Measurements from ENCODE around the gene NINJ2. TPM values are rescaled to one million over a fixed set of nuclear protein-coding genes. Genes with fewer than 3 reads are reported as not detected.

The NINJ2 gene
- total RNA-seq, 1 experiment from 2014 or later = 1.8 TPM

DNA sequence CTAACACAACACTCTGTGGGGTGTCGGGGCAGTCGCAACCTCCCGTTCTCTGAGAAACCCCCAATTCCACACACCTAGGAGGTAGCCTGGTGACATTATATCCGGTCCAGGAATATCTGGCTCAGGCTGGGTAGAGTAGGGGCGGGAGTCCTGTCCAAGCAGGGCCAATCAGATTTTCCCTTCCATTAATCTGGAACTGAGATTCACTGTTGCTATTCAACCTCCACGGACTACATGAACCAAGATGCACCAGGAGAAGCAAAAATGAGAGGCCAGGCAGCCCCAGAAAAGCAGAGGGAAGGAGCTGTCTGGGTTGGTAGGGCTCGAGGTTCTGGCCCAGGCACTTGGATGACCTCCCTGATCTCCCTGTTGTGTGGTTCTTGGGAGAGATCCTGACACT, 51.0 kb downstream of the NINJ2 start:
- Histone ChIP-seq H3K4me3 (ENCODE audit: low read length) (no peak overlapping the region), H3K4me1 (ENCODE audit: low read length) (peaks cover 16% of the 10 kb centered on the region), H3K27me3 (ENCODE audit: low read length) (no peaks in the 10 kb centered on the region), H3K4me2 (ENCODE audit: low read depth, low read length, poor library complexity, severe bottlenecking) (no peak overlapping the region), H2AFZ (ENCODE audit: low read length) (no peak overlapping the region), H3K27ac (ENCODE audit: low read length) (no peak overlapping the region), H3K79me2 (ENCODE audit: low read length) (no peaks in the 10 kb centered on the region), H3K36me3 (ENCODE audit: insufficient read depth, low read length) (no peaks in the 10 kb centered on the region), H3K9me3 (ENCODE audit: low read length) (no peaks in the 10 kb centered on the region), H3K9ac (ENCODE audit: low read length) (no peak overlapping the region), H3K9me2 (replicated peaks; ENCODE audit: insufficient read depth, low read length) (no peaks in the 10 kb centered on the region), H4K20me1 (ENCODE audit: insufficient read depth, low read depth, low read length) (no peaks in the 10 kb centered on the region)
- no peak for DNase-seq

- H3K9me2 ChIP-seq (replicated peaks; ENCODE audit: insufficient read depth, low read length) = no peaks in the 10 kb centered on the region
- H4K20me1 ChIP-seq (ENCODE audit: insufficient read depth, low read depth, low read length) = no peaks in the 10 kb centered on the region
- no peaks in the 10 kb centered on the region for H3K27me3 ChIP-seq (ENCODE audit: low read length)
- H3K9me3 ChIP-seq (ENCODE audit: low read length) = no peaks in the 10 kb centered on the region
- peaks cover 16% of the 10 kb centered on the region for H3K4me1 ChIP-seq (ENCODE audit: low read length)
- H2AFZ ChIP-seq (ENCODE audit: low read length) = no peak overlapping the region
- no peak overlapping the region for H3K27ac ChIP-seq (ENCODE audit: low read length)
- no peak for DNase-seq
- no peaks in the 10 kb centered on the region for H3K79me2 ChIP-seq (ENCODE audit: low read length)
- no peak overlapping the region for H3K4me3 ChIP-seq (ENCODE audit: low read length)
- H3K9ac ChIP-seq (ENCODE audit: low read length) = no peak overlapping the region
- no peak overlapping the region for H3K4me2 ChIP-seq (ENCODE audit: low read depth, low read length, poor library complexity, severe bottlenecking)
- H3K36me3 ChIP-seq (ENCODE audit: insufficient read depth, low read length) = no peaks in the 10 kb centered on the region
Measured at GRCh38 chr12:611721-612120, 51.5 kb downstream of the NINJ2 start.

DNA sequence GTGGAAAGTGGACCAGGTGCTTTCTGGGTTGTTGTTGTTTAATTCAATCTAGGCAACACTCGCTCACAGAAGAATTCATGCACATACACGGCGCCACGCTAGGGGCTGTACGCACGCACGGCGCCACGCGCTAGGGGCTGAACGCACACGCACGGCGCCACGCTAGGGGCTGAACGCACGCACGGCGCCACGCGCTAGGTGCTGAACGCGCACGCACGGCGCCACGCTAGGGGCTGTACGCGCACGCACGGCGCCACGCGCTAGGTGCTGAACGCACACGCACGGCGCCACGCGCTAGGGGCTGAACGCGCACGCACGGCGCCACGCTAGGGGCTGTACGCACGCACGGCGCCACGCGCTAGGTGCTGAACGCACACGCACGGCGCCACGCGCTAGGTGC, 54.3 kb downstream of the NINJ2 start:
- no peaks in the 10 kb centered on the region for H3K36me3 ChIP-seq (ENCODE audit: insufficient read depth, low read length)
- H3K9ac ChIP-seq (ENCODE audit: low read length) = no peak overlapping the region
- no peaks in the 10 kb centered on the region for H3K9me3 ChIP-seq (ENCODE audit: low read length)
- H4K20me1 ChIP-seq (ENCODE audit: insufficient read depth, low read depth, low read length) = no peaks in the 10 kb centered on the region
- no peak overlapping the region for H2AFZ ChIP-seq (ENCODE audit: low read length)
- H3K79me2 ChIP-seq (ENCODE audit: low read length) = no peaks in the 10 kb centered on the region
- no peak overlapping the region for H3K4me3 ChIP-seq (ENCODE audit: low read length)
- no peak overlapping the region for H3K4me2 ChIP-seq (ENCODE audit: low read depth, low read length, poor library complexity, severe bottlenecking)
- H3K27ac ChIP-seq (ENCODE audit: low read length) = no peak overlapping the region
- peaks cover 6% of the 10 kb centered on the region for H3K4me1 ChIP-seq (ENCODE audit: low read length)
- H3K9me2 ChIP-seq (replicated peaks; ENCODE audit: insufficient read depth, low read length) = no peaks in the 10 kb centered on the region
- DNase-seq = no peak
- H3K27me3 ChIP-seq (ENCODE audit: low read length) = no peaks in the 10 kb centered on the region

DNA sequence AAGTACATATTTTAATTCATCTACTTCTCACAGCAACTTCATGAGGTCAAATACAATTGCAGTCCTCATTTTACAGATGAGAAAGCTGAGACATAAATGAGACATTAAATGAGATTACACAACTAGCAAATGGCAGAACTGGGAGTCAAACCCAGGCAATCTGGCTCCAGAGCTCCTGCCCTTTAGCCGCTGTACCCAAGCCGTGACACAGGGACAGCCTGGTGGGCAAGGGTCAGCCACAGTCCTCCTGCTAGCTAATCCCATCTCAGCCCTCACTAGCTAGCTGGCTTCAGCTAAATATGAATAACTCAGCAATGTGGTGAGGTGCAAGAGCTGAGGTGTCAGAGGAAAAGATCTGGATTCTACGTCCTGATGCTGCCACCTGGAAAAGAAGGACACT, 54.8 kb downstream of the NINJ2 start:
- Histone ChIP-seq H3K9me2 (replicated peaks; ENCODE audit: insufficient read depth, low read length) (no peaks in the 10 kb centered on the region), H3K4me2 (ENCODE audit: low read depth, low read length, poor library complexity, severe bottlenecking) (no peak overlapping the region), H3K9ac (ENCODE audit: low read length) (no peak overlapping the region), H3K79me2 (ENCODE audit: low read length) (no peaks in the 10 kb centered on the region), H3K27ac (ENCODE audit: low read length) (no peak overlapping the region), H4K20me1 (ENCODE audit: insufficient read depth, low read depth, low read length) (no peaks in the 10 kb centered on the region), H2AFZ (ENCODE audit: low read length) (no peak overlapping the region), H3K4me1 (ENCODE audit: low read length) (peaks cover 6% of the 10 kb centered on the region), H3K36me3 (ENCODE audit: insufficient read depth, low read length) (no peaks in the 10 kb centered on the region), H3K4me3 (ENCODE audit: low read length) (no peak overlapping the region), H3K9me3 (ENCODE audit: low read length) (no peaks in the 10 kb centered on the region), H3K27me3 (ENCODE audit: low read length) (no peaks in the 10 kb centered on the region)
- no peak for DNase-seq

DNA sequence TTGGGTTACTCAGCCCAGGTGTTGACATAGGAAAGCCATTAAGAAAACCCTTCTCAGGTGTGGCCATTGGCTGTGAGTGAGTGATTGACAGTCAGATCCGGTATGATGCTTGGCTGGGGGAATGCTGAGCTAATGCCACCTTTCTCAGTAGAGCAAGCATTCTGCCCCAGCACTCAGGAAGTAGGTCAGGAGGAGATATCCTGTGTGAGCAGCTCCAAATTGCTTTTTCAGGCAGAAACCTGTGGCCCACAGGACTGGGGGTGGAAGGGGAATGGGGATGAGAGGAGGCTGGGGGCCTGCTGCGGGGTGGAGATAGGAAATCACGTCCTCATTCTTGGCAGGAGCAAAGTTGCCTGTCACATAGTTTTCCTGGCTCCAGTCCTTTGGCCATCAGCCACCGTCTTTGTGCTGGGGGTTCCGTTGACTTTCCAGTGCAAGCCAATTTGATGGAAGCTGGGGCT, 55.7 kb downstream of the NINJ2 start:
- no peaks in the 10 kb centered on the region for H3K27me3 ChIP-seq (ENCODE audit: low read length)
- H3K4me2 ChIP-seq (ENCODE audit: low read depth, low read length, poor library complexity, severe bottlenecking) = no peak overlapping the region
- no peaks in the 10 kb centered on the region for H3K9me2 ChIP-seq (replicated peaks; ENCODE audit: insufficient read depth, low read length)
- no peaks in the 10 kb centered on the region for H3K36me3 ChIP-seq (ENCODE audit: insufficient read depth, low read length)
- H2AFZ ChIP-seq (ENCODE audit: low read length) = no peak overlapping the region
- H3K4me1 ChIP-seq (ENCODE audit: low read length) = peaks cover 6% of the 10 kb centered on the region
- DNase-seq = no peak
- H3K4me3 ChIP-seq (ENCODE audit: low read length) = no peak overlapping the region
- no peaks in the 10 kb centered on the region for H3K9me3 ChIP-seq (ENCODE audit: low read length)
- no peaks in the 10 kb centered on the region for H4K20me1 ChIP-seq (ENCODE audit: insufficient read depth, low read depth, low read length)
- no peak overlapping the region for H3K27ac ChIP-seq (ENCODE audit: low read length)
- H3K79me2 ChIP-seq (ENCODE audit: low read length) = no peaks in the 10 kb centered on the region
- H3K9ac ChIP-seq (ENCODE audit: low read length) = no peak overlapping the region

GRCh38 chr12:604956-605355, 58.3 kb downstream of the NINJ2 start:
- Histone ChIP-seq H3K9me2 (replicated peaks; ENCODE audit: insufficient read depth, low read length) (no peaks in the 10 kb centered on the region), H2AFZ (ENCODE audit: low read length) (no peak overlapping the region), H3K4me2 (ENCODE audit: low read depth, low read length, poor library complexity, severe bottlenecking) (no peak overlapping the region), H3K79me2 (ENCODE audit: low read length) (no peaks in the 10 kb centered on the region), H3K9ac (ENCODE audit: low read length) (no peak overlapping the region), H3K4me1 (ENCODE audit: low read length) (peaks cover under 1% of the 10 kb centered on the region), H3K27ac (ENCODE audit: low read length) (no peak overlapping the region), H3K27me3 (ENCODE audit: low read length) (no peaks in the 10 kb centered on the region), H3K36me3 (ENCODE audit: insufficient read depth, low read length) (no peaks in the 10 kb centered on the region), H3K4me3 (ENCODE audit: low read length) (no peak overlapping the region), H3K9me3 (ENCODE audit: low read length) (no peaks in the 10 kb centered on the region), H4K20me1 (ENCODE audit: insufficient read depth, low read depth, low read length) (no peaks in the 10 kb centered on the region)
- no peak for DNase-seq

- Histone ChIP-seq H4K20me1 (ENCODE audit: insufficient read depth, low read depth, low read length) (no peaks in the 10 kb centered on the region), H3K9me3 (ENCODE audit: low read length) (no peaks in the 10 kb centered on the region), H3K27ac (ENCODE audit: low read length) (no peak overlapping the region), H3K79me2 (ENCODE audit: low read length) (no peaks in the 10 kb centered on the region), H3K9me2 (replicated peaks; ENCODE audit: insufficient read depth, low read length) (no peaks in the 10 kb centered on the region), H3K36me3 (ENCODE audit: insufficient read depth, low read length) (no peaks in the 10 kb centered on the region), H3K4me1 (ENCODE audit: low read length) (no peaks in the 10 kb centered on the region), H3K27me3 (ENCODE audit: low read length) (no peaks in the 10 kb centered on the region), H3K4me3 (ENCODE audit: low read length) (no peak overlapping the region), H3K9ac (ENCODE audit: low read length) (no peak overlapping the region), H2AFZ (ENCODE audit: low read length) (no peak overlapping the region), H3K4me2 (ENCODE audit: low read depth, low read length, poor library complexity, severe bottlenecking) (no peak overlapping the region)
- DNase-seq = no peak
Measured at GRCh38 chr12:602700-603068, 60.6 kb downstream of the NINJ2 start.

DNA sequence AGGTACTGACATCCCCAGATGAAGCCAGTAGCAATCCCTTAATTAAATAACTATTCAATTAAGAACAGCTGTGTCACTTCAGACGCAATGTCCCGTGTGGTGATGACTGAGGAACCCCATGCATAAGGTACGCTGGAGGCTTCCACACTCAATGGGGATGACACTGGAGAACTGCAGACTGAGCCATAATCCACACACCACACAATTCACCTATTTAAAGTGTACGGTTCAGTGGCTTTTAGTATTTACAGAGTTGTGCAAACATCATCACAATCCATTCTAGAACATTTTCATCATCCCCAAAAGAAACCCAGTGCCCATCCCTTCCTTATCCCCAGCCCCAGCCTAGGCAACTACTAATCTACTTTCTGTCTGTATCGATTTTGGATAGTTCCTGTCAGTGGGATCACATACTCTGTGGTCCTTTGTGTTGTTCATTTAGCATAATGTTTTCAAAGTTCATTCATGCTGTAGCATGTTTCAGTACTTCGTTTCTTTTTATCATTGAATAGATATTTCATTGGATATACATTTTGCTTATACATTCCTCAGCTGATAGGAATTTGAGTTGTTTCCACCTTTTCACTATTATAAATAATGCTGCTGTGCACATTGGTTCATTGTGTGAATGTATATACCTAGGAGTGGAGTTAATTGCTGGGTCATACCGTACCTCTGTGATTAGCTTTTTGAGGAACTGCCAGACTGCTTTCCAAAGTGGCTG, 61.1 kb downstream of the NINJ2 start:
- Histone ChIP-seq H3K9me3 (ENCODE audit: low read length) (no peaks in the 10 kb centered on the region), H3K4me3 (ENCODE audit: low read length) (no peak overlapping the region), H3K27me3 (ENCODE audit: low read length) (no peaks in the 10 kb centered on the region), H3K36me3 (ENCODE audit: insufficient read depth, low read length) (no peaks in the 10 kb centered on the region), H3K9me2 (replicated peaks; ENCODE audit: insufficient read depth, low read length) (no peaks in the 10 kb centered on the region), H3K27ac (ENCODE audit: low read length) (no peak overlapping the region), H3K9ac (ENCODE audit: low read length) (no peak overlapping the region), H3K79me2 (ENCODE audit: low read length) (no peaks in the 10 kb centered on the region), H2AFZ (ENCODE audit: low read length) (no peak overlapping the region), H4K20me1 (ENCODE audit: insufficient read depth, low read depth, low read length) (no peaks in the 10 kb centered on the region), H3K4me2 (ENCODE audit: low read depth, low read length, poor library complexity, severe bottlenecking) (no peak overlapping the region), H3K4me1 (ENCODE audit: low read length) (no peaks in the 10 kb centered on the region)
- no peak for DNase-seq
